Medulla oblongata (tissue), 1 donor: Measurements from ENCODE around the gene RTP3.
"Not testable (repeated sequence)": the region's sequence is repeated elsewhere in the genome, so short reads cannot be mapped to it uniquely, and the experiment has no call there.

Experiments
- DNase-seq: peaks from one replicate; pipeline ENCODE4 v3.0.0-alpha.2; 2015; ENCODE audit errors: extremely low spot score

Gene RTP3

DNA sequence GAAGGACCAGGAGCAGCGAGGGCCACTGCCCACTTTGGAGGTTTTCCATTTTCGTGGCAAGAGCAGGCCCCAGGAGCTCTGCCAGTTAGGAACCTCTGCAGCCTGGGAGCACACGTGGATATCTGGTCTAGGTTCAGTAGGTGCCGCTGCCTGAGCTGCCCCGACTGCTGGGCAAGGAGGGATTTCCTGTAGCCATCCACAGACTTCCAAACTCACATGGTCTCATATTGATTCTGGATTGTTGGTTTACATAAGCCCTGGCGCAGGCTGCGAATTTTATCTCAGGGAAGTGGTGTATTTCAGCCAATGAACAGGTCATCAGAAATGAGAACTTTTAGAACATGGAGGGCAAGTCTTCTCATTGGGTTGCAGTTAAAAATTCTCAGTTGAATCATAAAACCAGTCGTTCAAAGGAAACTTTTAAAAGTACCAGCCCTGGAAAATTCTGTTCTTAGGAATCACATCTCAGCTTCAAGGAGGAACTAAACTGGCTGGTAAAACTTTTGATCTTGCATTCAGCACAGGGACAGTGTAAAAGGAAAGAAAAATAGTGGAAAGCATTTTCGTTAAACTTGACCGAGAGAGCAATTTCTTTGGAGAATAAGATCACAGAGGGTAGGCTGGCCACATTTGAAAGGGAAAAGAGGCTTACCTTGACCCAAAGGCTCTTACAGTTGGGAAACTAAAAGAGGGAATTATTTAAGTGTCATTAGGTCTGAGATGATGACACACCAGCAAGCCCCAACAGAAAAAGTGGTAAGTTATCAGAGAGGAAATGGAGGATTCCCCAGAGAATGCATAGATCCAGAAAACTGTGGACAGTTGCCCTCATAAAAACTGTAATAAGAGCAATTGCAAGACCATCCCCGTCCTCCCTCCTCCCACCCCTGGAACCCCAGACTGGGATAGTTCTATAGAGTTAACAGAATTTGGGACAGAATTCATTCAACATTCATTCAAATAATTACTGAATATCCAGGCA is 6.4 kb upstream of the RTP3 start:
- no peak for DNase-seq

- DNase-seq, result no peak
These were observed 4.8 kb upstream of the RTP3 start for GRCh38 chr3:46492890-46493547.

DNA sequence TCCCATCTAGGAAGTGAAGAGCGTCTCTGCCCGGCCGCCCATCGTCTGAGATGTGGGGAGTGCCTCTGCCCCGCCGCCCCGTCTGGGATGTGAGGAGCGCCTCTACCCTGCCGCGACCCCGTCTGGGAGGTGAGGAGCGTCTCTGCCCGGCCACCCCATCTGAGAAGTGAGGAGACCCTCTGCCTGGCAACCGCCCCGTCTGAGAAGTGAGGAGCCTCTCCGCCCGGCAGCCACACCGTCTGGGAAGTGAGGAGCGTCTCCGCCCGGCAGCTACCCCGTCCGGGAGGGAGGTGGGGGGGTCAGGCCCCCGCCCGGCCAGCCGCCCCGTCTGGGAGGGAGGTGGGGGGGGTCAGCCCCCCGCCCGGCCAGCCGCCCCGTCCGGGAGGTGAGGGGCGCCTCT is 3.3 kb upstream of the RTP3 start:
- DNase-seq, result not testable (repeated sequence)

DNA sequence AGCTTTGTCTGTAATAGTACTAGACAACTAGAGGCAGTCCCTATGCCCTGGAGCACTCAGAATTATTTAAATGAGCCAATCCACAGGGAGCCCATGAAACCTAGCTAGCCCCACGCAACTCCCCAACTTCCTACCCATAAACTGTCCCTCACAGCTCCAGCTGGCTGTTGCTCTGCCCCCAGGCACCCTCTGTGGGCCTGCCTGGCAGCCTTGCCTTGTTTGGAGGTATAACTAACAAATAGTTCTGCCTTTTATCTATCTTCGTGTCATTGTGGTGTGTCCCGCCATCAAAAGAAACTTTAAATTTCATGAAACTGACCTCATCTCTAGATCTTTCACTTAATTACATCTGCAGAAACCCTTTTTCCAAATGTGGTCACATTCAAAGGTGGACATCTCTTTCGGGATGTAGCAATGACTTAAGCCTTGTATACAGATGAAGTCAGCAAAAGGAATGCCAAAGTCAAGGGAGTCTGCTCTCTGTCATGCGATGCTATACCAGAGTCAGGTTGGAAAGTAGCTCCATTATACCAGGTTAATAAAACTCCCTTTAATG is 1.8 kb upstream of the RTP3 start:
- DNase-seq, result no peak

DNA sequence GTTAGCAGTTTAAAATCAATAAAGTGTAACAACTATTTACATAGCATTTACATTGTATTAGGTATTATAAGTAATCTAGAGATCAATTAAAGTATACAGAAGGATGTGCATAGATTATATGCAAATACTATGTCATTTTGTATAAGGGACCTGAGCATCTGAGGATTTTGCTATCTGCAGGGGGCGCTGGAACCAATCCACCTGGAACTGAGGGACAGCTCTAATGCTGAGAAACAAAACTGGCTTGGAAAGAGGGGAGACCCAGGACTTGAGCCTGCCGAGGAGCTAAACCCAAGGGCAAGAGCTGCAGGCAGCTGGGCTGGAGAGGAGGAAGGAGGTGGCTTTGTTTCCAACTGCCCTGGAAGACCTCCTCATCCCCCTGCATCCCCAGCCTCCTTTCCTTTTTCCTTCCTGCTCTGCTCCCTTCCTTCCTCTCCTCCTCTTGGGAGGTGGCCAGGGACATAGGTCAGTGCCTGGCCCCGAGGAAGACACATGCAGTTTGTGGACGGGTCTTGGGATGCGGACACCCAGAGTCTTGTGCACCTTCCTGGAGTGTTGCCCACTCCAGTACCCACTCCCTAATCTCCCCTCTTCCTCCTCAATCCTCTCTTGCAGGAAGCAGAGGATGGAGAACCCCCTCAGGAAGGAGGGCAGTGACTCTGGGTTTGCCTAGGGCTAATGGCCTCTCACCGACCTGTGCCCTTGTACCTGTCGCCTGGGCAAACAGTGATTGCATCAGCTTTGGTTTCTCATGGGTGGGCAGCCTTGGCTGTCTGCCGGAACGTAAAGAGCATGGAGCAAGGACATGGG is 825 bp upstream of the RTP3 start:
- no peak for DNase-seq

- no peak for DNase-seq
These were observed 1.2 kb downstream of the RTP3 start for GRCh38 chr3:46498916-46499519.

GRCh38 chr3:46500656-46501635 is 3.2 kb downstream of the RTP3 start:
- DNase-seq, result no peak

DNA sequence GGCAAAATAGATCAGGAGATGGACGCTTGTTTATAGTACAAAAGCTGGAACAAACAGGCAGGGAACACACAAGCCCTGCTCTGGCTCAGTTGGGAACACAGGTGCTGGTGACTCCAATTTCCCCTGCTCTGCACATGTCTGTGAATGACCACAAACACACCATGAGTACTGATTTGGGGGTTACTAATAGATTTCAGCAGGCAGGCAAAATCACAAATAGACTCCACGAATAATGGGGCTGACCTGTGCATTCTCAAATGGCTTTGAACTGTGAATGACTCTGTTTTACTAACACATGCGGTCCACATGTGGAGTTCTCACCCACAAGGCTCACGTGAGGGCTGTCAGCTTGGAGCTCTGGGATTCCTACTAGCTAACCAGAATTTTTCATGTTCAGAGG is 3.9 kb downstream of the RTP3 start:
- DNase-seq, result no peak

DNA sequence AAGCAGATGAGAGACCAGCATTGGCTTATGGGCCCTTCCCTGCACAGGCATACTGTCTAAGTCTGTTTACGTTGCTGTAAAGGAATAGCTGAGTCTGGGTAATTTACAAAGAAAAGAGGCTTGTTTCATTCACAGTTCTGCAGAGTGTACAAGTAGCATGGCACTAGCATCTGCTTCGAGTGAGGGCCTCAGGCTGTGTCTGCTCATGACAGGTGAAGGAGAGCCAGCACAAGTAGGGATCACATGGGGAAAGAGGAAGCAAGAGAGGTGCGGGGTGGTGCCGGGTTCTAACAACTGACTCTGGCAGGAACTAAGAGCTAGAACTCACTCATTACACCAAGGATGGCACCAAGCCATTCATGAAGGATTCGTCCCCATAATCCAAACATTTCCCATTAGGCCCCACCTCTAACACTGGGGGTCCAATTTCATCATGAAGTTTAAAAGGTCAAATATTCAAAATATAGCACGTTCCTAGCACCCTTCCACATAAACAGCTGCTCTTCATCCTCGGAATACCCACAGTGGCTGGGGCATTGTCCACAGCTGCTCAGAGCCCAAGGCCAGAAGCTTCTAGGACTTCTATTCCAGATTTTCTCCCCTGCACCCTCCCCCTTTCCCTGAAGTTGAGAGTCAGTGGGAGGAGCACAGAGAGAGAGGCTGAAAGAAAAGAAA is 5.6 kb downstream of the RTP3 start:
- DNase-seq, result no peak

DNA sequence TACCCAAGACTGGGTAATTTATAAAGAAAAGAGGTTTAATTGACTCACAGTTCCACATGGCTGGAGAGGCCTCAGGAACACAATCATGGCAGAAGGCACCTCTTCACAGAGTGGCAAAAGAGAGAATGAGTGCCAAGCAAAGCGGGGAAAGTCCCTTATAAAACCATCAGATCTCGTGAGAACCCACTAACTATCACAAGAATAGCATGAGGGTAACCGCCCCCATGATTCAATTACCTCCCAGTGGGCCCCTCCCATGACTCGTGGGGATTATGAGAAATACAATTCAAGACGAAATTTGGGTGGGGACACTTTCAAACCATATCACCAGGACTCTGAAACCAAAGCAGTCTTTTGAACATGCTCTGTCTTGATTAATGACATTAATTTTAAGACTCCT is 7.0 kb downstream of the RTP3 start:
- DNase-seq, result no peak

- DNase-seq, result no peak
These were observed 8.2 kb downstream of the RTP3 start for GRCh38 chr3:46505953-46506352.

DNA sequence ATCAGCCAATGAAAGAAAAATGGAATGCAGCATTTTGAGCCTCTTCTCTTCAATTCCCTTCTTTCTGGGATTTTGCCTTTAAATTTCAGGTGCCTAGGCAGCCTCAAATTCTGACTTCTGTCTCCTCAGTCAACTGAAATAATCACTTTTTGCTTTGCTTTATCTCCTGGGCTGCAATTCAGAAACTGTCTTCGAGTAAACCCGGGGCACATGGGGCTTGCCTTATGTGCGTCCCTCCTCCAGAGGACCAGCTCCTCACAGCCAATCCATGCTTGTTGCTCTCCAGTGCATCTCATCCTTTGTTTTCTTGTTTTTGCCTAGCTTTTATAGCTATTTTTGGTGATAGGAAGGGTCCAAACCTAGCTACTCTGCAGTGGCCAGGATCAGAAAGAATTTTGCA is 8.8 kb downstream of the RTP3 start:
- no peak for DNase-seq

DNA sequence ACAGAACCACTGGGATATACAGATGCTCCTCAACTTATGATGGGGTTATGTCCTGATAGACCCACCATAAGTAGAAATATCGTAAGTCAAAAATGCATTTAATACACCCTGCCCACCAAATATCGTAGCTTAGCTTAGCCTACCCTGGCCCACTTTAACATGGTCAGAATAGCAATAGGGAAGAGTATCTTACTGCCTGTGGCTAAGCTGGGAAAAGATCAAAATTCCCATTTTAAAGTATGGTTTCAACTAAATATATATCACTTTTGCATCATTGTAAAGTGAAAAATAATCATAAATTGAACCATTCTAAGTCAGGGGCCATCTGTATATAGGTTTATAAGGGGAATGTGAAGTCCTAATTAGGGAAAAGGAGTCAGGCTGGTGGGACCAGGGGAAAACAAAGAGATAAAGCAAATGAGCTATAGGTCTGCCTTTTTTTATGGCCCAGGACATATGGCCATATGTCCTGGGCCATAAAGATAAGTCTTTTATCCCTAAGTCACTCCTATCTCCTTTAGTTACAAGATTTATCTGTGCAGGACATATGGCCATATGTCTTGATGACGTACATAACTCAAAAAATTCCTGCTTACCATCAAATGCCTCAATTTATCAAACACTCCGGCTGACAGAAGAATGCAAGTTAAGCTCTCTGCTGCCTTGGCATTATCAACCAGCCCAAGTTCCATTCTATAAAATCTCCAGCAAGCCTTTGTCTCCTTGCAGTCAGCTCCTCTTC is 11.2 kb downstream of the RTP3 start:
- no peak for DNase-seq

- no peak for DNase-seq
These were observed 11.9 kb downstream of the RTP3 start for GRCh38 chr3:46509661-46510187.

GRCh38 chr3:46512191-46512749 is 14.5 kb downstream of the RTP3 start:
- DNase-seq, result no peak

DNA sequence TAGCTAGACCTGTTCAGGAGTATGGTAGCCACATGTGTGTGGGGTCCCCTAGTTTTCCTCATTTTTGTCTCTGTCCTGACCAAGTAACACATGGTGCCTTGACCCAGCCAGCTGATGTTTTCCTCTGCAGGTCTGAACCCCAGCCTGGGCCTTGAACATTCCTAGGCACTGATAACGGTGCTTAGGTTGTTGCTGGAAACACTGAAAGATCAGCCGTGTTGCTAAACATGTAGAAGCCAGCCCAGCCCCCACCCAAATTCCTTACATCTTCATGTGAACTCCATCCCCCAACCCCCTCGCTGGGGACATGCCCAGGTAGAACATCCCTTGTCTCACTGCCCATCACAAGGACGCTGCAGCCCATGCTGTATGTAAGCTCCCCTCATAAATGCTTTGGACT is 18.7 kb downstream of the RTP3 start:
- DNase-seq, result no peak

GRCh38 chr3:46517016-46517783 is 19.4 kb downstream of the RTP3 start:
- DNase-seq, result no peak

GRCh38 chr3:46517784-46518181 is 20.0 kb downstream of the RTP3 start:
- DNase-seq, result no peak
